ENCODE measurements around the gene CYP4F22.

- TF ChIP-seq REST (IDR thresholded peaks at IDR 0.05; ENCODE audit: insufficient read depth in 1 of 2, low read depth in 2 of 2, low read length in 2 of 2) (no peak), SIN3A (IDR thresholded peaks at IDR 0.05; ENCODE audit: borderline replicate concordance, insufficient read depth, low read length) (no peak), POLR2AphosphoS5 (IDR thresholded peaks at IDR 0.05; ENCODE audit: low read depth, low read length) (no peak)
These were observed 79.9 kb downstream of the CYP4F22 start for GRCh38 chr19:15588265-15588664.

Data from PFSK-1 (cell line).